HL-60/S4 (cell line): ENCODE results near the gene COL20A1.

Source experiments
- in situ Hi-C: fragments of 300-500 bp; cut with MboI; formaldehyde crosslinking; loops from 2 replicates; pipeline ENCODE4 v1.14.3; 2022; ENCODE audit warnings: low sequenced_read_pairs

The COL20A1 gene

GRCh38 chr20:63276956-63277355, 16.0 kb upstream of the COL20A1 start:
- in situ Hi-C loops = no loop called here

- in situ Hi-C loops = no loop called here
Measured at GRCh38 chr20:63277466-63278272, 15.3 kb upstream of the COL20A1 start.

- in situ Hi-C loops = no loop called here
Measured at GRCh38 chr20:63278661-63279060, 14.3 kb upstream of the COL20A1 start.

GRCh38 chr20:63279931-63280330, 13.1 kb upstream of the COL20A1 start:
- in situ Hi-C loops = no loop called here

- in situ Hi-C loops = no loop called here
Measured at GRCh38 chr20:63280371-63280770, 12.6 kb upstream of the COL20A1 start.

- in situ Hi-C loops = no loop called here
Measured at GRCh38 chr20:63280929-63281545, 11.9 kb upstream of the COL20A1 start.

- in situ Hi-C loops = no loop called here
Measured at GRCh38 chr20:63281742-63282665, 11.0 kb upstream of the COL20A1 start.

GRCh38 chr20:63282946-63283345, 10.0 kb upstream of the COL20A1 start:
- in situ Hi-C loops = no loop called here

- in situ Hi-C loops = no loop called here
Measured at GRCh38 chr20:63283397-63284082, 9.4 kb upstream of the COL20A1 start.

GRCh38 chr20:63284083-63284440, 8.9 kb upstream of the COL20A1 start:
- in situ Hi-C loops = no loop called here

GRCh38 chr20:63284544-63284949, 8.4 kb upstream of the COL20A1 start:
- in situ Hi-C loops = no loop called here

GRCh38 chr20:63284981-63285524, 7.9 kb upstream of the COL20A1 start:
- in situ Hi-C loops = no loop called here

GRCh38 chr20:63285636-63286615, 7.1 kb upstream of the COL20A1 start:
- in situ Hi-C loops = no loop called here

GRCh38 chr20:63286781-63287696, 5.9 kb upstream of the COL20A1 start:
- in situ Hi-C loops = no loop called here

GRCh38 chr20:63287697-63288580, 5.0 kb upstream of the COL20A1 start:
- in situ Hi-C loops = no loop called here

- in situ Hi-C loops = no loop called here
Measured at GRCh38 chr20:63288581-63289251, 4.3 kb upstream of the COL20A1 start.
